HepG2 (cell line): Measurements from ENCODE around the gene GMCL2. TPM values are rescaled to one million over a fixed set of nuclear protein-coding genes. Genes with fewer than 3 reads are reported as not detected.

Experiments used
- AHDC1 ChIP-seq: sonication (generic); formaldehyde crosslinking; IDR thresholded peaks from 2 replicates; pipeline ENCODE4 v1.5.1; 2020; ENCODE audit warnings: mild to moderate bottlenecking, missing genetic modification reagents, borderline replicate concordance
- ELF3 ChIP-seq: IDR thresholded peaks from 2 replicates; pipeline ENCODE4 v1.6.1; 2016; ENCODE audit warnings: missing genetic modification reagents, missing compliant biosample characterization
- HOXA9 ChIP-seq: sonication (generic); formaldehyde crosslinking; IDR thresholded peaks from 2 replicates; pipeline ENCODE4 v1.8.1; 2022; ENCODE audit warnings: missing genetic modification reagents, mild to moderate bottlenecking, moderate library complexity, borderline replicate concordance
- REST ChIP-seq, 2 experiments: IDR thresholded peaks; 2 replicates each; pipeline ENCODE4 v1.6.1; 2011 to 2012; ENCODE audit warnings: low read length in 2 of 2, borderline replicate concordance in 1 of 2, low read depth in 1 of 2, mild to moderate bottlenecking in 1 of 2, moderate library complexity in 1 of 2
- SOX13 ChIP-seq, 3 experiments: fragments of 450-650 bp in 1 of 3; sonication (generic) in 1 of 3; formaldehyde crosslinking in 1 of 3; IDR thresholded peaks in 2 of 3; conservative IDR thresholded peaks in 1 of 3; 2 replicates each; pipeline versions ENCODE4 v1.5.0 to v1.6.1; 2016 to 2020; ENCODE audit warnings: antibody characterized with exemption in 1 of 3, mild to moderate bottlenecking in 1 of 3, missing compliant biosample characterization in 1 of 3, missing genetic modification reagents in 1 of 3, moderate library complexity in 1 of 3
- STAT5B ChIP-seq: sonication (generic); formaldehyde crosslinking; IDR thresholded peaks from 2 replicates; pipeline ENCODE4 v1.4.0; 2020; ENCODE audit warnings: missing genetic modification reagents
- ZBTB20 ChIP-seq: sonication (generic); formaldehyde crosslinking; IDR thresholded peaks from 2 replicates; pipeline ENCODE4 v1.8.1; 2023; ENCODE audit warnings: missing genetic modification reagents, low read depth, mild to moderate bottlenecking, borderline replicate concordance
- ZBTB7B ChIP-seq: sonication (generic); formaldehyde crosslinking; IDR thresholded peaks from 2 replicates; pipeline ENCODE4 v1.4.0; 2020; ENCODE audit warnings: missing genetic modification reagents
- ZNF558 ChIP-seq: sonication (generic); formaldehyde crosslinking; IDR thresholded peaks from 2 replicates; pipeline ENCODE4 v1.9.0; 2022; ENCODE audit warnings: mild to moderate bottlenecking, missing genetic modification reagents, borderline replicate concordance
- ZNF644 ChIP-seq: IDR thresholded peaks from 2 replicates; pipeline ENCODE4 v1.6.1; 2016; ENCODE audit warnings: low read depth
- ZNF792 ChIP-seq: IDR thresholded peaks from 2 replicates; pipeline ENCODE4 v1.6.1; 2016
- polyA plus RNA-seq, 8 experiments: library from polyadenylated mRNA; depleted of rRNA in 3 of 8; stranded (reverse) in 7 of 8; unstranded in 1 of 8; fragments of >200 nt; fragmentation: Illumina TruSeq in 4 of 8; extraction: Trizol in 4 of 8; gene quantifications; 2 replicates each; pipeline versions ENCODE4 v1.2.1 to v1.2.3, GENCODE V29; 2011 to 2016; ENCODE audit warnings: low read depth in 4 of 8, missing spikeins in 1 of 8, mixed read lengths in 1 of 8; ENCODE audit not compliant: insufficient read depth in 1 of 8
- total RNA-seq, 5 experiments: library from RNA; depleted of rRNA; stranded (reverse); fragments of >200 nt; fragmentation: Illumina TruSeq; extraction: Trizol; gene quantifications; 2 replicates each; pipeline ENCODE4 v1.2.3, GENCODE V29; 2016; ENCODE audit warnings: low read depth in 1 of 5
- TF ChIP-seq, protein P1 (sequence below): sonication (generic); formaldehyde crosslinking; IDR thresholded peaks from 2 replicates; pipeline ENCODE4 v1.4.0; 2020; ENCODE audit warnings: mild to moderate bottlenecking, missing genetic modification reagents
- TF ChIP-seq, protein P2 (sequence below): sonication (generic); formaldehyde crosslinking; conservative IDR thresholded peaks from 2 replicates; pipeline ENCODE4 v1.8.0; 2022; ENCODE audit warnings: mild to moderate bottlenecking, moderate library complexity, missing genetic modification reagents

The GMCL2 gene
- total and polyA plus RNA-seq, 2 of the 13 experiments (the other 11 are each of a cell fraction or from before 2014, with no cell fraction given), result 0.03 TPM; not detected in 1

- TF ChIP-seq AHDC1 (CRISPR knock-in tag) (no peak), SOX13 (IDR thresholded peaks at IDR 0.05) (no peak), SOX13 (CRISPR knock-in tag; conservative IDR thresholded peaks at IDR 0.05 in 1 of 2, IDR thresholded peaks at IDR 0.05 in 1 of 2) (peak in 1 of 2 experiments; percentile 7; a peak in 1 of 4 replicates), REST (IDR thresholded peaks at IDR 0.05; ENCODE audit: borderline replicate concordance in 1 of 2, low read depth in 1 of 2, low read length in 2 of 2) (peak in 1 of 2 experiments; percentile 33; a peak in 1 of 4 replicates), ZNF558 (CRISPR knock-in tag) (peak; percentile 79; the same call in 1 of the 2 replicates), HOXA9 (CRISPR knock-in tag) (peak; percentile 51; the same call in 1 of the 2 replicates), ZNF644 (CRISPR knock-in tag) (no peak), ZNF792 (peak; percentile 67; the same call in 1 of the 2 replicates), ZBTB20 (CRISPR knock-in tag) (no peak), ZBTB7B (peak; percentile 74; the same call in 1 of the 2 replicates), ELF3 (CRISPR knock-in tag) (peak; percentile 64), STAT5B (no peak)
- TF ChIP-seq, protein P1, sequence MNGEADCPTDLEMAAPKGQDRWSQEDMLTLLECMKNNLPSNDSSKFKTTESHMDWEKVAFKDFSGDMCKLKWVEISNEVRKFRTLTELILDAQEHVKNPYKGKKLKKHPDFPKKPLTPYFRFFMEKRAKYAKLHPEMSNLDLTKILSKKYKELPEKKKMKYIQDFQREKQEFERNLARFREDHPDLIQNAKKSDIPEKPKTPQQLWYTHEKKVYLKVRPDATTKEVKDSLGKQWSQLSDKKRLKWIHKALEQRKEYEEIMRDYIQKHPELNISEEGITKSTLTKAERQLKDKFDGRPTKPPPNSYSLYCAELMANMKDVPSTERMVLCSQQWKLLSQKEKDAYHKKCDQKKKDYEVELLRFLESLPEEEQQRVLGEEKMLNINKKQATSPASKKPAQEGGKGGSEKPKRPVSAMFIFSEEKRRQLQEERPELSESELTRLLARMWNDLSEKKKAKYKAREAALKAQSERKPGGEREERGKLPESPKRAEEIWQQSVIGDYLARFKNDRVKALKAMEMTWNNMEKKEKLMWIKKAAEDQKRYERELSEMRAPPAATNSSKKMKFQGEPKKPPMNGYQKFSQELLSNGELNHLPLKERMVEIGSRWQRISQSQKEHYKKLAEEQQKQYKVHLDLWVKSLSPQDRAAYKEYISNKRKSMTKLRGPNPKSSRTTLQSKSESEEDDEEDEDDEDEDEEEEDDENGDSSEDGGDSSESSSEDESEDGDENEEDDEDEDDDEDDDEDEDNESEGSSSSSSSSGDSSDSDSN (CRISPR knock-in tag), result peak; percentile 23; the same call in 1 of the 2 replicates
- TF ChIP-seq, protein P2, sequence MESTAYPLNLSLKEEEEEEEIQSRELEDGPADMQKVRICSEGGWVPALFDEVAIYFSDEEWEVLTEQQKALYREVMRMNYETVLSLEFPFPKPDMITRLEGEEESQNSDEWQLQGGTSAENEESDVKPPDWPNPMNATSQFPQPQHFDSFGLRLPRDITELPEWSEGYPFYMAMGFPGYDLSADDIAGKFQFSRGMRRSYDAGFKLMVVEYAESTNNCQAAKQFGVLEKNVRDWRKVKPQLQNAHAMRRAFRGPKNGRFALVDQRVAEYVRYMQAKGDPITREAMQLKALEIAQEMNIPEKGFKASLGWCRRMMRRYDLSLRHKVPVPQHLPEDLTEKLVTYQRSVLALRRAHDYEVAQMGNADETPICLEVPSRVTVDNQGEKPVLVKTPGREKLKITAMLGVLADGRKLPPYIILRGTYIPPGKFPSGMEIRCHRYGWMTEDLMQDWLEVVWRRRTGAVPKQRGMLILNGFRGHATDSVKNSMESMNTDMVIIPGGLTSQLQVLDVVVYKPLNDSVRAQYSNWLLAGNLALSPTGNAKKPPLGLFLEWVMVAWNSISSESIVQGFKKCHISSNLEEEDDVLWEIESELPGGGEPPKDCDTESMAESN, result peak; percentile 67; the same call in 1 of the 2 replicates
These were observed 45.2 kb upstream of the GMCL2 start, which contains the start of gene PHYKPL (continued) for GRCh38 chr5:178232124-178232919.
